Measurements from ENCODE around the gene LAMTOR2.

GRCh38 chr1:156073740-156074139 lies 19.2 kb downstream of the LAMTOR2 start:
- TF ChIP-seq POLR2A (IDR thresholded peaks at IDR 0.05; ENCODE audit: borderline replicate concordance, extremely low read depth, insufficient read depth, insufficient read length) (no peak), CTCF (IDR thresholded peaks at IDR 0.05 in 2 of 3, conservative IDR thresholded peaks at IDR 0.05 in 1 of 3; ENCODE audit: borderline replicate concordance in 1 of 3, insufficient read depth in 1 of 3, low read depth in 2 of 3, low read length in 2 of 3) (no peak), SIN3A (IDR thresholded peaks at IDR 0.05; ENCODE audit: low read depth) (no peak), ZNF274 (IDR thresholded peaks at IDR 0.05; ENCODE audit: low read depth, low read length) (no peak), EZH2phosphoT487 (IDR thresholded peaks at IDR 0.05; ENCODE audit: borderline replicate concordance) (no peak), CEBPB (IDR thresholded peaks at IDR 0.05; ENCODE audit: low read depth) (no peak), FOSL1 (IDR thresholded peaks at IDR 0.05; ENCODE audit: low read depth) (no peak)

Data from HCT116 (cell line).